A673 (cell line): ENCODE data around the gene BRSK1.

Source experiments
- CTCF ChIP-seq: fragments of 300-800, 200-600 bp; sonication (generic); conservative IDR thresholded peaks from 2 replicates; pipeline ENCODE4 v1.5.1; 2017; ENCODE audit warnings: low read depth, mild to moderate bottlenecking, antibody characterized with exemption, low read length, moderate library complexity, mixed read lengths
- EZH2 ChIP-seq: fragments of 200-600 bp; sonication (generic); IDR thresholded peaks from 2 replicates; pipeline ENCODE4 v1.6.1; 2017; ENCODE audit warnings: borderline replicate concordance, low read depth, mild to moderate bottlenecking, mixed read lengths, antibody characterized with exemption, low read length; ENCODE audit not compliant: poor library complexity, severe bottlenecking

- TF ChIP-seq CTCF = no peak
- TF ChIP-seq EZH2 = no peak
These were observed 63.7 kb downstream of the BRSK1 start for GRCh38 chr19:55347442-55348009.
